SK-N-SH (cell line): Measurements from ENCODE around the gene GARNL3. TPM values are rescaled to one million over a fixed set of nuclear protein-coding genes. Genes with fewer than 3 reads are reported as not detected.

Experiments used
- CTCF ChIA-PET: fragments of 300-600, 350-600 bp; formaldehyde crosslinking; extraction: SDS; loops from one replicate; lab custom pipeline; 2021; lab: Yijun Ruan, JAX
- POLR2A ChIA-PET: fragments of 350-600 bp; sonication (Branson Sonifier 250); formaldehyde crosslinking; extraction: SDS; loops from one replicate; lab custom pipeline; 2020; ENCODE audit warnings: antibody characterized with exemption, inconsistent platforms; lab: Yijun Ruan, JAX
- DNase-seq: peaks from one replicate; pipeline ENCODE4 v3.0.0; 2012
- H2AFZ ChIP-seq: fragments of 200-600 bp; sonication (generic); 2 replicates; pipeline ENCODE4 v1.8.1; 2016; ENCODE audit warnings: antibody characterized with exemption, mild to moderate bottlenecking, low read depth
- H3F3A ChIP-seq: fragments of 200-600 bp; sonication (generic); replicated peaks from 2 replicates; pipeline ENCODE3; 2016; ENCODE audit warnings: antibody characterized with exemption, mild to moderate bottlenecking; ENCODE audit not compliant: insufficient read depth
- H3K27ac ChIP-seq, 2 experiments: fragments of 200-500 bp in 1 of 2; fragments of 200-600 bp in 1 of 2; sonication (Bioruptor generic) in 1 of 2; sonication (generic), shearing (Covaris generic) in 1 of 2; 2 replicates each; pipeline versions ENCODE4 v1.5.1 to v1.6.1; 2014 to 2016; ENCODE audit warnings: low read depth in 2 of 2, inconsistent platforms in 1 of 2, low read length in 1 of 2, mild to moderate bottlenecking in 1 of 2, mixed read lengths in 1 of 2
- H3K27me3 ChIP-seq: fragments of 200-600 bp; sonication (generic), shearing (Covaris generic); 2 replicates; pipeline ENCODE4 v1.6.1; 2016; ENCODE audit warnings: mixed run types; ENCODE audit not compliant: insufficient read depth
- H3K36me3 ChIP-seq, 2 experiments: fragments of 200-500 bp in 1 of 2; fragments of 200-600 bp in 1 of 2; sonication (Bioruptor generic) in 1 of 2; sonication (generic) in 1 of 2; replicated peaks in 1 of 2; 2 replicates each; pipeline versions ENCODE3 to v1.5.1; 2014 to 2016; ENCODE audit warnings: low read length in 1 of 2, mild to moderate bottlenecking in 1 of 2; ENCODE audit not compliant: insufficient read depth in 2 of 2, control insufficient read depth in 1 of 2
- H3K4me1 ChIP-seq, 2 experiments: fragments of 200-500 bp in 1 of 2; fragments of 200-600 bp in 1 of 2; sonication (Bioruptor generic) in 1 of 2; sonication (generic), shearing (Covaris generic) in 1 of 2; 2 replicates each; pipeline versions ENCODE4 v1.5.1 to v1.6.1; 2014 to 2016; ENCODE audit warnings: low read depth in 1 of 2, low read length in 1 of 2, mixed run types in 1 of 2; ENCODE audit not compliant: insufficient read depth in 2 of 2, control insufficient read depth in 1 of 2
- H3K4me2 ChIP-seq: fragments of 200-600 bp; sonication (generic), shearing (Covaris generic); 2 replicates; pipeline ENCODE4 v1.6.1; 2017; ENCODE audit warnings: mixed run types
- H3K4me3 ChIP-seq, 2 experiments: fragments of 200-500 bp in 1 of 2; fragments of 200-600 bp in 1 of 2; sonication (Bioruptor generic) in 1 of 2; sonication (generic), shearing (Covaris generic) in 1 of 2; 2 replicates each; pipeline versions ENCODE4 v1.5.1 to v1.8.1; 2014 to 2016; ENCODE audit warnings: low read depth in 2 of 2, inconsistent platforms in 1 of 2, low read length in 1 of 2, mild to moderate bottlenecking in 1 of 2, mixed read lengths in 1 of 2, moderate library complexity in 1 of 2
- H3K79me2 ChIP-seq: fragments of 200-600 bp; sonication (generic); 2 replicates; pipeline ENCODE4 v1.8.1; 2017; ENCODE audit warnings: mild to moderate bottlenecking; ENCODE audit not compliant: insufficient read depth
- H3K9ac ChIP-seq: fragments of 200-600 bp; sonication (generic); 2 replicates; pipeline ENCODE4 v1.6.1; 2017; ENCODE audit warnings: mixed run types
- H3K9me2 ChIP-seq: fragments of 200-600 bp; sonication (generic); 2 replicates; pipeline ENCODE4 v1.6.1; 2017; ENCODE audit warnings: mixed run types
- H3K9me3 ChIP-seq: fragments of 200-600 bp; sonication (generic); 2 replicates; pipeline ENCODE4 v1.6.1; 2017; ENCODE audit warnings: mixed run types, mild to moderate bottlenecking, moderate library complexity
- H4K20me1 ChIP-seq: fragments of 200-600 bp; sonication (generic); 2 replicates; pipeline ENCODE4 v1.6.1; 2017; ENCODE audit warnings: mild to moderate bottlenecking, mixed run types; ENCODE audit not compliant: insufficient read depth
- ELF1 ChIP-seq: IDR thresholded peaks from 2 replicates; pipeline ENCODE4 v1.4.0; 2012
- EZH2phosphoT487 ChIP-seq: fragments of 200-600 bp; sonication (generic); IDR thresholded peaks from 2 replicates; pipeline ENCODE4 v1.6.1; 2017; ENCODE audit warnings: low read depth, mixed run types, mild to moderate bottlenecking, antibody characterized with exemption, moderate library complexity, borderline replicate concordance
- FOXJ3 ChIP-seq: sonication (generic); formaldehyde crosslinking; IDR thresholded peaks from 2 replicates; pipeline ENCODE4 v1.5.1; 2020; ENCODE audit warnings: mild to moderate bottlenecking, missing genetic modification reagents
- FOXM1 ChIP-seq: IDR thresholded peaks from 2 replicates; pipeline ENCODE4 v1.4.0; 2012; ENCODE audit warnings: low read depth, mild to moderate bottlenecking
- GABPA ChIP-seq: IDR thresholded peaks from 2 replicates; pipeline ENCODE4 v1.4.0; 2012; ENCODE audit warnings: low read depth, mild to moderate bottlenecking
- GATA2 ChIP-seq: sonication (generic); formaldehyde crosslinking; IDR thresholded peaks from 2 replicates; pipeline ENCODE4 v1.5.0; 2020; ENCODE audit warnings: mild to moderate bottlenecking, missing genetic modification reagents
- MXI1 ChIP-seq: IDR thresholded peaks from 2 replicates; pipeline ENCODE4 v1.6.1; 2012; ENCODE audit warnings: mild to moderate bottlenecking, low read depth, low read length, improper control_type of control experiment
- NFIC ChIP-seq: IDR thresholded peaks from 2 replicates; pipeline ENCODE4 v1.4.0; 2012; ENCODE audit warnings: borderline replicate concordance
- NRF1 ChIP-seq: IDR thresholded peaks from 2 replicates; pipeline ENCODE4 v1.6.1; 2012; ENCODE audit warnings: low read depth, mild to moderate bottlenecking, low read length
- RAD21 ChIP-seq: IDR thresholded peaks from 2 replicates; pipeline ENCODE4 v1.6.1; 2012; ENCODE audit warnings: mild to moderate bottlenecking, low read length
- RCOR1 ChIP-seq: fragments of 150-350 bp; IDR thresholded peaks from 2 replicates; pipeline ENCODE4 v1.6.1; 2017; ENCODE audit warnings: antibody characterized with exemption, low read length
- RXRA ChIP-seq: IDR thresholded peaks from 2 replicates; pipeline ENCODE4 v1.4.0; 2012; ENCODE audit warnings: low read depth, mild to moderate bottlenecking, borderline replicate concordance
- TAF1 ChIP-seq: IDR thresholded peaks from 2 replicates; pipeline ENCODE4 v1.6.1; 2012; ENCODE audit warnings: low read depth, mild to moderate bottlenecking, low read length, moderate library complexity, borderline replicate concordance
- TEAD4 ChIP-seq: IDR thresholded peaks from 2 replicates; pipeline ENCODE4 v1.4.0; 2012; ENCODE audit warnings: mild to moderate bottlenecking, borderline replicate concordance; ENCODE audit not compliant: insufficient read depth
- WGBS: methylation state at CpG from one replicate; pipeline ENCODE4 v1.1.6; 2017; ENCODE audit warnings: low lambda C conversion rate; 5-methylcytosine and 5-hydroxymethylcytosine counted together
- polyA plus RNA-seq, 3 experiments: library from polyadenylated mRNA; depleted of rRNA; stranded (reverse); fragments of >200 nt; gene quantifications; 2 replicates each; pipeline ENCODE4 v1.2.3, GENCODE V29; 2012
- TF ChIP-seq, protein P1 (sequence below): IDR thresholded peaks from 2 replicates; pipeline ENCODE4 v1.6.1; 2012; ENCODE audit warnings: mild to moderate bottlenecking, low read depth, low read length, moderate library complexity
- TF ChIP-seq, protein P2 (sequence below): fragments of 150-350 bp; IDR thresholded peaks from 2 replicates; pipeline ENCODE4 v1.6.1; 2016; ENCODE audit warnings: mild to moderate bottlenecking, low read depth, low read length
- TF ChIP-seq, protein P3 (sequence below): IDR thresholded peaks from 2 replicates; pipeline ENCODE4 v1.4.0; 2012; ENCODE audit warnings: low read depth
- TF ChIP-seq, protein P4 (sequence below): IDR thresholded peaks from 2 replicates; pipeline ENCODE4 v1.4.0; 2012; ENCODE audit warnings: low read depth, borderline replicate concordance
- TF ChIP-seq, protein P5 (sequence below): IDR thresholded peaks from 2 replicates; pipeline ENCODE4; 2012
- TF ChIP-seq, protein P6 (sequence below): fragments of 150-350 bp; IDR thresholded peaks from 2 replicates; pipeline ENCODE4 v1.6.1; 2017; ENCODE audit warnings: antibody characterized with exemption, low read length, low read depth, borderline replicate concordance

Gene GARNL3
- polyA plus RNA-seq, 1 of the 3 experiments (the other 2 are of a cell fraction), result 9.1 TPM

DNA sequence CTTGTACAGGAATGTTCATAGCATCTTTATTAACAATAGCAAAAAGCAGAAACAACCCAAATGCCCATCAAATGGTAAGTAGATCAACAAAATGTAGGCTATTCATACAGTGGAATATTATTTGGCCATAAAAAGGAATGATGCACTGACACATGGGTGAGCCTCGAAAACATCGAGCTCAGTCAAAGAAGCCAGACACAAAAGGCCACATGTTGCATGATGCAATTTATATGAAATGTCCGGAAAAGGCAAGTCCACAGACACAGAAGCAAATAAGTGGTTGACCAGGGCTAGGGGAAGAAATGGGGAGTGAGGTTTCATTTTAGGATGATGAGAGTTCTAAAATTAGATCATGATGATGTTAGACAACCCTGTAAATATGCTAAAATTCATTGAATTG lies 115.9 kb downstream of the GARNL3 start:
- H3K27me3 ChIP-seq, result no peaks in the 10 kb centered on the region
- TF ChIP-seq RCOR1 (no peak), FOXJ3 (CRISPR knock-in tag) (no peak), NFIC (no peak), GATA2 (CRISPR knock-in tag) (no peak), RXRA (no peak), RAD21 (no peak), TAF1 (no peak)
- TF ChIP-seq, protein P1, sequence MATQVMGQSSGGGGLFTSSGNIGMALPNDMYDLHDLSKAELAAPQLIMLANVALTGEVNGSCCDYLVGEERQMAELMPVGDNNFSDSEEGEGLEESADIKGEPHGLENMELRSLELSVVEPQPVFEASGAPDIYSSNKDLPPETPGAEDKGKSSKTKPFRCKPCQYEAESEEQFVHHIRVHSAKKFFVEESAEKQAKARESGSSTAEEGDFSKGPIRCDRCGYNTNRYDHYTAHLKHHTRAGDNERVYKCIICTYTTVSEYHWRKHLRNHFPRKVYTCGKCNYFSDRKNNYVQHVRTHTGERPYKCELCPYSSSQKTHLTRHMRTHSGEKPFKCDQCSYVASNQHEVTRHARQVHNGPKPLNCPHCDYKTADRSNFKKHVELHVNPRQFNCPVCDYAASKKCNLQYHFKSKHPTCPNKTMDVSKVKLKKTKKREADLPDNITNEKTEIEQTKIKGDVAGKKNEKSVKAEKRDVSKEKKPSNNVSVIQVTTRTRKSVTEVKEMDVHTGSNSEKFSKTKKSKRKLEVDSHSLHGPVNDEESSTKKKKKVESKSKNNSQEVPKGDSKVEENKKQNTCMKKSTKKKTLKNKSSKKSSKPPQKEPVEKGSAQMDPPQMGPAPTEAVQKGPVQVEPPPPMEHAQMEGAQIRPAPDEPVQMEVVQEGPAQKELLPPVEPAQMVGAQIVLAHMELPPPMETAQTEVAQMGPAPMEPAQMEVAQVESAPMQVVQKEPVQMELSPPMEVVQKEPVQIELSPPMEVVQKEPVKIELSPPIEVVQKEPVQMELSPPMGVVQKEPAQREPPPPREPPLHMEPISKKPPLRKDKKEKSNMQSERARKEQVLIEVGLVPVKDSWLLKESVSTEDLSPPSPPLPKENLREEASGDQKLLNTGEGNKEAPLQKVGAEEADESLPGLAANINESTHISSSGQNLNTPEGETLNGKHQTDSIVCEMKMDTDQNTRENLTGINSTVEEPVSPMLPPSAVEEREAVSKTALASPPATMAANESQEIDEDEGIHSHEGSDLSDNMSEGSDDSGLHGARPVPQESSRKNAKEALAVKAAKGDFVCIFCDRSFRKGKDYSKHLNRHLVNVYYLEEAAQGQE, result no peak
- TF ChIP-seq, protein P2, sequence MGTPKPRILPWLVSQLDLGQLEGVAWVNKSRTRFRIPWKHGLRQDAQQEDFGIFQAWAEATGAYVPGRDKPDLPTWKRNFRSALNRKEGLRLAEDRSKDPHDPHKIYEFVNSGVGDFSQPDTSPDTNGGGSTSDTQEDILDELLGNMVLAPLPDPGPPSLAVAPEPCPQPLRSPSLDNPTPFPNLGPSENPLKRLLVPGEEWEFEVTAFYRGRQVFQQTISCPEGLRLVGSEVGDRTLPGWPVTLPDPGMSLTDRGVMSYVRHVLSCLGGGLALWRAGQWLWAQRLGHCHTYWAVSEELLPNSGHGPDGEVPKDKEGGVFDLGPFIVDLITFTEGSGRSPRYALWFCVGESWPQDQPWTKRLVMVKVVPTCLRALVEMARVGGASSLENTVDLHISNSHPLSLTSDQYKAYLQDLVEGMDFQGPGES, result no peak
- TF ChIP-seq, all 33 proteins: peak for 0
- Histone ChIP-seq H3K9me2 (no peaks in the 10 kb centered on the region), H3K4me2 (no peak overlapping the region), H3K4me3 (no peak overlapping the region), H2AFZ (no peak overlapping the region), H4K20me1 (no peaks in the 10 kb centered on the region), H3F3A (no peaks in the 10 kb centered on the region), H3K4me1 (no peaks in the 10 kb centered on the region; a peak in 1 of 4 replicates), H3K9ac (no peak overlapping the region), H3K79me2 (no peaks in the 10 kb centered on the region), H3K9me3 (no peaks in the 10 kb centered on the region), H3K36me3 (no peaks in the 10 kb centered on the region), H3K27ac (no peak overlapping the region)
- 88% methylated on average over 3 of the region's 3 CpGs for WGBS
- POLR2A ChIA-PET, result no interaction called here
- no peak for DNase-seq
- CTCF ChIA-PET, result no interaction called here

DNA sequence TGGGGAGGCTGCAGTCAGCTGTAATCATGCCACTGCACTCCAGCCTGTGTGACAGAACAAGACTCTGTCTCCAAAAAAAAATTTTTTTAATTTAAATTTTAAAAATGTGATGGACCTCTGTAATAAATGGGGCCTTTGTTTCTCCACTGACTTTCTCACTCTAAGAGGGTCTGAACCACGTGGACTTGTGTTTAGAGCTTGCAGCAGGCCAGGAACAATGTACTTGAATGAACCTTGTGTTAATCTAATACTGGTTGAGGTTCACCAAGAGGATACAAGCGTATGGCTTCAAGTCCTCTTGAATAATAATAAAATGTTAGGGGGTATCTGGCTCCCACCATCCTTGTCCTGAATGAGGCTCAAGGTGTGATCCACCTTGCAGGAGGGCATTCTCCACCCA lies 118.0 kb downstream of the GARNL3 start:
- ChIA-PET POLR2A (no interaction called here), CTCF (interaction anchor here (0.9 to 1.6 kb wide), 2 partner anchors 14 to 523 kb away, joined by 3 to 5 read pairs; partner anchors contain the start of genes SLC2A8 and ZBTB34)
- H3K9me2 ChIP-seq, result no peaks in the 10 kb centered on the region
- H2AFZ ChIP-seq, result no peak overlapping the region
- H3K27me3 ChIP-seq, result no peaks in the 10 kb centered on the region
- H3K9me3 ChIP-seq, result no peaks in the 10 kb centered on the region
- DNase-seq, result no peak
- H3K9ac ChIP-seq, result no peak overlapping the region
- H3K4me1 ChIP-seq, result no peaks in the 10 kb centered on the region; a peak in 1 of 4 replicates
- H3K79me2 ChIP-seq, result no peaks in the 10 kb centered on the region
- no peaks in the 10 kb centered on the region for H3K36me3 ChIP-seq
- WGBS, result 78% methylated on average over 2 of the region's 2 CpGs
- H3K4me2 ChIP-seq, result no peak overlapping the region
- no peaks in the 10 kb centered on the region for H4K20me1 ChIP-seq
- peaks cover 8% of the 10 kb centered on the region for H3F3A ChIP-seq
- no peak overlapping the region for H3K27ac ChIP-seq
- no peak overlapping the region for H3K4me3 ChIP-seq
- TF ChIP-seq TEAD4 (no peak), FOXM1 (no peak), GABPA (no peak), TAF1 (no peak), NRF1 (no peak), EZH2phosphoT487 (no peak), MXI1 (no peak), ELF1 (no peak)
- TF ChIP-seq, protein P3, sequence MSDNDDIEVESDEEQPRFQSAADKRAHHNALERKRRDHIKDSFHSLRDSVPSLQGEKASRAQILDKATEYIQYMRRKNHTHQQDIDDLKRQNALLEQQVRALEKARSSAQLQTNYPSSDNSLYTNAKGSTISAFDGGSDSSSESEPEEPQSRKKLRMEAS, result no peak
- TF ChIP-seq, protein P4, sequence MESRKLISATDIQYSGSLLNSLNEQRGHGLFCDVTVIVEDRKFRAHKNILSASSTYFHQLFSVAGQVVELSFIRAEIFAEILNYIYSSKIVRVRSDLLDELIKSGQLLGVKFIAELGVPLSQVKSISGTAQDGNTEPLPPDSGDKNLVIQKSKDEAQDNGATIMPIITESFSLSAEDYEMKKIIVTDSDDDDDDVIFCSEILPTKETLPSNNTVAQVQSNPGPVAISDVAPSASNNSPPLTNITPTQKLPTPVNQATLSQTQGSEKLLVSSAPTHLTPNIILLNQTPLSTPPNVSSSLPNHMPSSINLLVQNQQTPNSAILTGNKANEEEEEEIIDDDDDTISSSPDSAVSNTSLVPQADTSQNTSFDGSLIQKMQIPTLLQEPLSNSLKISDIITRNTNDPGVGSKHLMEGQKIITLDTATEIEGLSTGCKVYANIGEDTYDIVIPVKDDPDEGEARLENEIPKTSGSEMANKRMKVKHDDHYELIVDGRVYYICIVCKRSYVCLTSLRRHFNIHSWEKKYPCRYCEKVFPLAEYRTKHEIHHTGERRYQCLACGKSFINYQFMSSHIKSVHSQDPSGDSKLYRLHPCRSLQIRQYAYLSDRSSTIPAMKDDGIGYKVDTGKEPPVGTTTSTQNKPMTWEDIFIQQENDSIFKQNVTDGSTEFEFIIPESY, result no peak
- TF ChIP-seq, protein P5, sequence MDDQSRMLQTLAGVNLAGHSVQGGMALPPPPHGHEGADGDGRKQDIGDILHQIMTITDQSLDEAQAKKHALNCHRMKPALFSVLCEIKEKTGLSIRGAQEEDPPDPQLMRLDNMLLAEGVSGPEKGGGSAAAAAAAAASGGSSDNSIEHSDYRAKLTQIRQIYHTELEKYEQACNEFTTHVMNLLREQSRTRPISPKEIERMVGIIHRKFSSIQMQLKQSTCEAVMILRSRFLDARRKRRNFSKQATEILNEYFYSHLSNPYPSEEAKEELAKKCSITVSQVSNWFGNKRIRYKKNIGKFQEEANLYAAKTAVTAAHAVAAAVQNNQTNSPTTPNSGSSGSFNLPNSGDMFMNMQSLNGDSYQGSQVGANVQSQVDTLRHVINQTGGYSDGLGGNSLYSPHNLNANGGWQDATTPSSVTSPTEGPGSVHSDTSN, result no peak
- TF ChIP-seq, protein P6, sequence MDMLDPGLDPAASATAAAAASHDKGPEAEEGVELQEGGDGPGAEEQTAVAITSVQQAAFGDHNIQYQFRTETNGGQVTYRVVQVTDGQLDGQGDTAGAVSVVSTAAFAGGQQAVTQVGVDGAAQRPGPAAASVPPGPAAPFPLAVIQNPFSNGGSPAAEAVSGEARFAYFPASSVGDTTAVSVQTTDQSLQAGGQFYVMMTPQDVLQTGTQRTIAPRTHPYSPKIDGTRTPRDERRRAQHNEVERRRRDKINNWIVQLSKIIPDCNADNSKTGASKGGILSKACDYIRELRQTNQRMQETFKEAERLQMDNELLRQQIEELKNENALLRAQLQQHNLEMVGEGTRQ, result no peak
